ENCODE results near the gene CAPN3.

CAPN3 gene

GRCh38 chr15:42461261-42461660, 102.0 kb downstream of the CAPN3 start:
- CTCF ChIA-PET, result interaction anchor here (0.5 to 1.3 kb wide), 2 partner anchors 10 to 153 kb away, joined by 3 to 5 read pairs; no protein-coding TSS in a partner anchor

More at GRCh38 chr15:42461261-42461660, 102.0 kb downstream of the CAPN3 start:
- POLR2A ChIA-PET, result no interaction called here
- TF ChIP-seq PRDM6 (tag by site-specific recombination; IDR thresholded peaks at IDR 0.05), result no peak
- no peak for TF ChIP-seq ZIC2 (tag by site-specific recombination; IDR thresholded peaks at IDR 0.05)
- no peak for TF ChIP-seq ZNF629 (tag by site-specific recombination; IDR thresholded peaks at IDR 0.05)
- TF ChIP-seq ZNF580 (tag by site-specific recombination; IDR thresholded peaks at IDR 0.05), result no peak
- no peak for TF ChIP-seq ZBTB10 (tag by site-specific recombination; IDR thresholded peaks at IDR 0.05)
- TF ChIP-seq ZNF792 (tag by site-specific recombination; IDR thresholded peaks at IDR 0.05), result no peak
- no peak for TF ChIP-seq ZNF302 (tag by site-specific recombination; IDR thresholded peaks at IDR 0.05; ENCODE audit: low read depth)
- TF ChIP-seq ZSCAN18 (tag by site-specific recombination; IDR thresholded peaks at IDR 0.05), result no peak
- TF ChIP-seq AEBP2 (tag by site-specific recombination; IDR thresholded peaks at IDR 0.05; ENCODE audit: borderline replicate concordance), result no peak
- TF ChIP-seq ZNF488 (tag by site-specific recombination; IDR thresholded peaks at IDR 0.05), result no peak
- TF ChIP-seq ZBTB11 (tag by site-specific recombination; conservative IDR thresholded peaks at IDR 0.05; ENCODE audit: low read depth), result no peak
- TF ChIP-seq ZNF623 (tag by site-specific recombination; IDR thresholded peaks at IDR 0.05), result no peak
- no peak for TF ChIP-seq ZNF280D (tag by site-specific recombination; IDR thresholded peaks at IDR 0.05)
- no peak for TF ChIP-seq ZNF175 (tag by site-specific recombination; IDR thresholded peaks at IDR 0.05)
- no peak for TF ChIP-seq ZSCAN30 (tag by site-specific recombination; IDR thresholded peaks at IDR 0.05)
- no peak for TF ChIP-seq ZNF324 (tag by site-specific recombination; IDR thresholded peaks at IDR 0.05)
- TF ChIP-seq ZNF274 (IDR thresholded peaks at IDR 0.05; ENCODE audit: low read length), result no peak
- no peak for TF ChIP-seq ZNF274 (tag by site-specific recombination; IDR thresholded peaks at IDR 0.05; ENCODE audit: borderline replicate concordance)
- TF ChIP-seq ZNF280C (tag by site-specific recombination; IDR thresholded peaks at IDR 0.05), result no peak
- TF ChIP-seq ZNF843 (tag by site-specific recombination; IDR thresholded peaks at IDR 0.05), result no peak
- H3K4me3 ChIP-seq (ENCODE audit: low read depth, low read length), result no peak overlapping the region
- H3K36me3 ChIP-seq (ENCODE audit: control insufficient read depth in 2 of 2, insufficient read depth in 1 of 2, low read length in 2 of 2), result peaks cover 0 to 9% of the 10 kb centered on the region in 2 experiments; a peak in 2 of 3 replicates
- no peak overlapping the region for H3K27ac ChIP-seq (ENCODE audit: extremely low read depth, low read depth, low read length)
- no peaks in the 10 kb centered on the region for H3K9me3 ChIP-seq (ENCODE audit: control insufficient read depth, insufficient read depth, low read depth, low read length)
- H3K4me1 ChIP-seq (ENCODE audit: control insufficient read depth, insufficient read depth, low read length), result no peaks in the 10 kb centered on the region

All from HEK293 (cell line).